ENCODE data around the gene PDE4D. TPM values are rescaled to one million over a fixed set of nuclear protein-coding genes. Genes with fewer than 3 reads are reported as not detected.
"Not testable (repeated sequence)": the region's sequence is repeated elsewhere in the genome, so short reads cannot be mapped to it uniquely, and the experiment has no call there.

PDE4D gene
- total RNA-seq, 1 experiment from 2014 or later = 291 TPM

GRCh38 chr5:59081693-59082092 lies 811.8 kb downstream of the PDE4D start:
- no peak for DNase-seq (ENCODE audit: extremely low read depth, low read depth)

DNA sequence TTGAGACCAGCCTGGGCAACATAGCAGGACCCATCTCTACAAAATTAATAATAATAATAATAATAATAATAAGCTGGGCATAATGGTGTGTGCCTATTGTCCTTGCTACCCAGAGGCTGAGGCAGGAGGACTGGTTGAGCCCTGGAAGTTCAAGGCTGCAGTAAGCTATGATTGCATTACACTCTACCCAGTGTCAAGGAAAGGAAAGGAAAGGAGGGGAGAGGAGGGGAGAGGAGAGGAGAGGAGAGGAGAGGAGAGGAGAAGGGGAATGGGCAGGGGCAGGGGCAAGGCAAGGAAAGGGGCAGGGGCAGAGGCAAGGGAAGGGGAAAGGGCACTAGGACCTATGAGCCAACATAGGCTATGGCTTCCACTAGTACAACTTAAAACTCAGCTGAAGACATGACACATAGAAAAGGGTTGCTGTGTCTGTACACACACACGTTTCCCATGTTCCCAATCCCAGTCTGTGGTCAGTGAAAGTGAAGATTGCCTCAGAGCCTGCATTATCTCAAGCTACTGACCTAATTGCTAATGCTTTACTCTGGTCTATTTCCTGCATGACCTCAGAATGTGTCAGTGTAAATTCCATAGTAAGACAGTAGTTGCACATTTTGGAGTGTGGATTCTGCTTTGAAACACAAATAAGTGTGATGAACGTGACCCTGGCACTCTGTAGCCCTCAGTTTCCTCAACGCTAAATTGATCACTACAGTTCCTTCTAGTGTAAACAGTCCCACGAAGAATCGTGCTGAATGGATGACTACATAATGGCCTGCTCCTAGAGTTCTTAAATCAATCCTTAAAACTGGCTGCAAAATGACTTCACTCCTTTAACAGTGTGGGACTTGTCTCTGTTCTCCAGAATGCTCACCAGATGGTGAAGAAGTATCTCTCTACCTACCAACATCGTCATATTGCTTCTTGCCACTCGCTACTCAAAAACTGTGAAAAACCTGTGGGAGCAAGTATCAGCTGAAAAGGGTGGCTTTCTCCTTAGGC lies 813.6 kb downstream of the PDE4D start:
- DNase-seq (ENCODE audit: extremely low read depth, low read depth) = no peak

- no peak for DNase-seq (ENCODE audit: extremely low read depth, low read depth)
Measured at GRCh38 chr5:59071755-59072549, 821.6 kb downstream of the PDE4D start.

GRCh38 chr5:59069438-59070079 lies 824.0 kb downstream of the PDE4D start:
- DNase-seq (ENCODE audit: extremely low read depth, low read depth) = no peak

DNA sequence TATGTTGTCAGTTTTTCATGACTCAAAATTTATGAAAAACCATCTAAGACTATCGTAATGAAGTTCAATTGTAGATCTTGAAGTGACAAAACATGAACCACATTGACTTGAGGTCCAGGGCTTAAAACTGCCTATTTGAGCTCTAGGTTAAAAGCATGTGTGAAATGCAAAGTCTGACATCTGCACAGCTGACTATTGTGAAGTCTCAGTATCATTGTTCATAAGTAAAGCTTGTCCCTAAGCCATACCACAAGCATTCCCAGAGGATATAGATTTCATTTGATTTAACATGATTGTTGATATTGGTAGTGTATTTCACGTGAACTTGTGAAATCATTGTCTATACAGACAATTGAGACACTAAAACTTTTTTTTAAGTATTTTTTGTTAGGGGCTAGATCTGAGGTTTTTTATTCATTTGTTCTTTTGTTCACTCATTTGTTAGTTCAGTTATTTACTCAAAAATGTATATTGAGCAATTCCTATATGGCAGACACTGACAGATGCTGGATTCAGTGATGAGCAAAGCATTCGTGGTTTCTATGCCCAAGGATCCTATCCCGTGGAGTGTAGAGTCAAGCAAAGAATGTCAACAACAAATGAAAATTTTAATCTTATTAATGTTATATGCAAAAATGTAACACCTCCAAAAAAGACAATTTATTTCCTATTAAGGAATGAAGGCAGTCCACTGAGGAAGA lies 825.4 kb downstream of the PDE4D start:
- DNase-seq (ENCODE audit: extremely low read depth, low read depth) = no peak

DNA sequence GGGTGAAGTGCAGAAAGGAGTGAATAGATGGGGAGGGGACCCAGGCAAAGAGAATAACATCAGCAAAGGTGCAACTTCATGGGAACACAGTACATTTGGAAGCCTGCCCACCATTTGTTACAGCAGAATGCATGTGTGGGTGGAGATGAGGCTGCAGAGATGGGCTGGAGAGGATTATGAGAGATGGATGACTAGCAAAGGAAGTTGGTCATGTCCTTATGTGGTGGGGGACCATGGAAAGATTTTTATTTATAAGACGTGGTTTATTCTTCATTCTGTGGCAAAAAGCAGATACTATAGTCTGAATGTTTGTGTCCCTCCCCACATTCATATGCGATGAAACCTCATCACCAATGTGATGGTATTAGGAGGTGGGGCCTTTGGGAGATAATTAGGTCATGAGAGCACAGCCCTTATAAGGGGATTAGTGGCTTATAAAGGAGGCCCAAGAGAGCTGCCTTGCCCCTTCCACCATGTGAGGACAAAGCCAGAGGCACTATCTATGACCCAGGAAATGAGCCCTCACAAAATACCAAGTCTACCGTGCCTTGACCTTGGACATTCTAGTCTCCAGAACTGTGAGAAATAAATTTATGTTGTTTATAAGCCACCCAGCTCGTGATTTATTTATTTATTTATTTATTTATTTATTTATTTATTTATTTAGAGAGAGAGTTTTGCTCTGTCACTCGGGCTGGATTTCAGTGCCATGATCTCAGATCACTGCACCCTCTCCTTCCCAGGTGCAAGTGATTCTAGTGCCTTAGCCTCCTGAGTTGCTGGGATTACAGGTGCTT lies 827.0 kb downstream of the PDE4D start:
- DNase-seq (ENCODE audit: extremely low read depth, low read depth) = no peak

GRCh38 chr5:59065554-59065953 lies 828.0 kb downstream of the PDE4D start:
- no peak for DNase-seq (ENCODE audit: extremely low read depth, low read depth)

- no peak for DNase-seq (ENCODE audit: extremely low read depth, low read depth)
Measured at GRCh38 chr5:59064293-59064692, 829.2 kb downstream of the PDE4D start.

GRCh38 chr5:59062986-59063683 lies 830.4 kb downstream of the PDE4D start:
- peak; percentile 26 for DNase-seq (ENCODE audit: extremely low read depth, low read depth)

DNA sequence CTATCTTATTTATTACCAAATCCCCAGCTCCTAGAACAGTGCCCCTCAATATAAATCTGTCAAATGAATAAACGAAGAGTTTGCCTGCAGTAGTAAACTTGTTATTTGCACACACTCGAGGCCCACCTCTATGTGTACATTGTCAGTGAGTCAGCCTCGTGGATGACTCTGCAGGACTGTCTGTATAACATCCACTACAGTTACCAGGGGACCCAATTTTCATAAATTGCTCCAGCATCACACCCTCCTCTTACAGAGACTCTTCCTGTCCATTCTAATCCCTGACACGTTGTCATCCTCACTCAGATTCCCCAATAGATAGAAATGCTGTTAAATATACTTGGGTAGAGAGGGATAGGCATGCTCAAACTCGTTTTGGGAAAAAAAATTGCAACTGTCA lies 832.1 kb downstream of the PDE4D start:
- DNase-seq (ENCODE audit: extremely low read depth, low read depth) = peak; percentile 34

- DNase-seq (ENCODE audit: extremely low read depth, low read depth) = no peak
Measured at GRCh38 chr5:59058969-59059687, 834.4 kb downstream of the PDE4D start.

DNA sequence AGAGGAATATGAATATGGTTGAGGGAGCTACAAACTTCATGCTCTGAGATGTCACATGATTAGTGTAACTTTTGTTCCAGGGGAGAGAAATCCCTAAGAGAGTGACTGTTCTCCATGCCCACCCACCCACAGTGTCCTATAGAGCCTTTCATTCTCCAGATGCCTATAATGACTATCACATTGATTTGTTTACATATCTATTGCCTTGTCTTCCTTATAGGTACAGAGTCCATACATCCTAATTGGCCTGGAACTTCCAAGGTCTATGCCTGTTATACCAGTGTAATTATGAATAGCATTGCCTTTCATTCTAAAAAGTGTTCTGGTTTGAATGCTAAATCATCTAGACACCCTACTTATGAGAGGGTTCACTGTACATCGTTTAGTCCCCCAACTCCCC lies 835.3 kb downstream of the PDE4D start:
- DNase-seq (ENCODE audit: extremely low read depth, low read depth) = no peak

DNA sequence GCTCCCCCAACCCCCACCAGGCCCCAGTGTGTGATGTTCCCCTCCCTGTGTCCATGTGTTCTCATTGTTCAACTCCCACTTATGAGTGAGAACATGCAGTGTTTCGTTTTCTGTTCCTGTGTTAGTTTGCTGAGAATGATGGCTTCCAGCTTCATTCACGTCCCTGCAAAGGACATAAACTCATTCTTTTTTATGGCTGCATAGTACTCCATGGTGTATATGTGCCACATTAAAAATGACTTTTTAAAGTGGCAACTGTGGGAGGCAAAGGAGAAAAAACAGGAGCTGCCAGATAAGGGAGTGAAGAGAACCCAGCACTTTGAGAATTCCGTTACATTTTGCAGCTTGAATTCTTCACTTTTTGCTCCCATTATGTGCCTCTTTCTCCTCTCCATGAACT lies 836.9 kb downstream of the PDE4D start:
- DNase-seq (ENCODE audit: extremely low read depth, low read depth) = not testable (repeated sequence)

- no peak for DNase-seq (ENCODE audit: extremely low read depth, low read depth)
Measured at GRCh38 chr5:59055745-59056448, 837.6 kb downstream of the PDE4D start.

- no peak for DNase-seq (ENCODE audit: extremely low read depth, low read depth)
Measured at GRCh38 chr5:59054963-59055528, 838.5 kb downstream of the PDE4D start.

DNA sequence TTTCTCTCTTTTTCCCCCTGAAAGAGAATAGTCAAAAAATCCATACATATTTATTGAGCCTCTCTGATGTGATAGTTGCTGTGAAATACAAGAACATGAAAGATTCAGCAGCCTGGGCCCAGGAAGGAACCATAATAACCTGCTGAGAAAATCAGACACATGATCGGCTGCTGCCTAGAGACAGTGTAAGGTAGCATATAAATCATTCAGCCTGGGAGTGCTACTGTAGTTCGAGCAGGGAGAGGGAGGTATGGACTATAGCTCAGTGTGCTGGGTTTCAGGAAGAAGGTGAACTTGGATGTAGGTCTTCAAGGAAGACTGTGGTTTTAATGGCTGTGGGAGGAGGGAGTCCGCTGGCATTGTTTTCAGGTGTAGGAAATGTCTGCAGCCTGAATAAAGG lies 841.6 kb downstream of the PDE4D start:
- DNase-seq (ENCODE audit: extremely low read depth, low read depth) = no peak

DNA sequence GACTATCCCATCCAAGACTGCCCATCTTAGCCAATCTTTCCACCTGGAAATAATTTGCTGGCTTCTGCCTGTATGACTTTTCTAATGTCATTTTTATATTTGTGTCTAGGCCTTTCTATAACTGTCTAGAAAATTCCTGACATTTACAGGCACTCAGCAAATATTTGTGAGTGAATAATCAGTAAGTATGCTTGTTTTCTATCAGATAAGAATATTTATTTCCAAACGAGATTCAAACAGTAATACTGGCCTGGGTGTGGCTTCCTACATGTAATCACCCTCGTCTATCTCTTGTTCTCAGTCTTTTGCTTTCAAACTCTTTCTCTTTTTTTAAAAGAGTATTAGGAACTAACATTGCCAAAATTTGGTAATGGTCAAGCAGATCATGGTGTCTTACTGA lies 844.4 kb downstream of the PDE4D start:
- no peak for DNase-seq (ENCODE audit: extremely low read depth, low read depth)
